ENCODE data around the gene EPB41L2.
"Not testable (repeated sequence)": the region's sequence is repeated elsewhere in the genome, so short reads cannot be mapped to it uniquely, and the experiment has no call there.

EPB41L2 gene

DNA sequence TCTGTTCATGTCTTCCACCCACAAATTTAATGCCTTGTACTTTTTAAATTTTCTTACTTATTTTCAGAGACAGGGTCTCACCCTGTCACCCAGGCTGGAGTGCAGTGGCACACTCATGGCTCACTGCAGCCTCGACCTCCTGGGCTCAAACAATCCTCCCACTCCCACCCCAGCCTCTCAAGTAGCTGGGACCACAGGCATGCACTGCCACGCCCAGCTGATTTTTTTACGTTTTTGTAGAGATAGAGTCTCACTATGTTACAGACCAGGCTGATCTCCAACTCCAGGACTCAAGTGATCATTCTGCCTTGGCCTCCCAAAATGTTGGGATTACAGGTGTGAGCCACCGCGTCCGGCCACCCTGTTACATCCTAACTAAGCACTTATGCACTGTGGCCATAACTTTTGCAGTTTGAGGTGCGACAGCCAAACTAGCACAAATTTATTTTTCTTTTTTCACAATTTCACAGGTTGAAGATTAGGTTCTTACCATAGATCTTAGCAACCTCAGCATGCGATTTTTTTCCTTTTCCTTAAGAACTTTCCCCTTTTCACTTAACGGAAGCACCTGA lies 92.1 kb downstream of the EPB41L2 start:
- no peak for DNase-seq

GRCh38 chr6:130969791-130970491 lies 93.1 kb downstream of the EPB41L2 start:
- no peak for DNase-seq

DNA sequence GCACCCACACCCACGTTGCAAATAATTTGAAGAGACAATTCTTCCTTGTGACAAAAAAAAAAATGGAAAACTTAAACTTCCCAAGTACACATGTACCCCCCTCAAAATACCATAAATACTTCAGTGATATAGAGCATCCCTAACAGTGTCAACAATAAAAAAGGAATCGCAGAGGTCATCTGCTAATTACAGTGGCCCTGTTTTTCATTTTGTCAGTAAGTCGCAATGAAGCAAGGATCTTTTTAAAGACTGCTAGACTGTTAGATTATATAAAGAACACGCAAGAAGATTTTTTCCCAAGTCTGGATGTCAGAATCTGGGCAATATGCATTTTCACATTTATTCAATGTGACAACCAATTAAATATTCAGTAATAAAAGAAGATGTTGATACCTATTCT lies 93.9 kb downstream of the EPB41L2 start:
- DNase-seq = no peak

- no peak for DNase-seq
These were observed 94.6 kb downstream of the EPB41L2 start for GRCh38 chr6:130968476-130968875.

- no peak for DNase-seq
These were observed 95.3 kb downstream of the EPB41L2 start for GRCh38 chr6:130967502-130968445.

- DNase-seq = no peak
These were observed 96.6 kb downstream of the EPB41L2 start for GRCh38 chr6:130966344-130966980.

- no peak for DNase-seq
These were observed 97.4 kb downstream of the EPB41L2 start for GRCh38 chr6:130965656-130966055.

GRCh38 chr6:130964808-130965604 lies 98.0 kb downstream of the EPB41L2 start:
- peak; percentile 12 for DNase-seq

DNA sequence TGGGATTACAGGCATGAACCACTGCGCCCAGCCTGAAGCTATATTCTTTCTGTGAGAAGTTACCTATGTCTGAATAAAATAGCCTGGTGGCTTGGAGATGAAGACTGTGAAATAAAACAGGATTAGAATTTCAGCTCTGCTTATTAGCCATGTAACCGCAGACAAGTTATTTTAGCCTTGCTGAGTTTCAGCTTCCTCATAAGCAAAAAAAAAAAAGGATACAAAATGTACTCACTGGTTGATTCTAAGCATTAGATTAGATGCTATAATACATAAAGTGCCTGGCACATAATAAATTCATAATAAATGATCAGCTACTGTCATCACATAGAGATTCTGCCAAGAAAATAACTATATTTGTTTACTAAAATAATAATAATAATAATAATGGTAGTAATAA lies 98.8 kb downstream of the EPB41L2 start:
- no peak for DNase-seq

GRCh38 chr6:130962966-130963365 lies 100.1 kb downstream of the EPB41L2 start:
- DNase-seq = no peak

DNA sequence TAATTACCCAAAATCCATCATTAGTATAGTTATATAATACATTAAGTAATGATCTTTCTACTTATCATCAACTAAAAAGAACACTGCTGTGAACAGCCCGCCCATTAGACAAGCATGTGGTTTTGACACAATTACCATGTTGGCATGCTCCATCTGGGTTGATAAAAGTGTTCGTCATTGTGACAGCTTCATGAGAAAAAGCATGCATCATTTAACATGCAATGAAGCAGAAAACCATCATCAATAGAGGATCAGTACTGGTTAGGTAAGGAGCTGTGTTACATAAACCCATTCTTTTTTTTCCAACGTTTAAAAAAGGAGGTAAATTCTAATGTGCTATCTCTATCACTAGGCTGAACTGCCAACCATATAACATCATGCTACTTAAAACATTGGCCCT lies 101.9 kb downstream of the EPB41L2 start:
- no peak for DNase-seq

- no peak for DNase-seq
These were observed 103.1 kb downstream of the EPB41L2 start for GRCh38 chr6:130959951-130960350.

- DNase-seq = no peak
These were observed 104.6 kb downstream of the EPB41L2 start for GRCh38 chr6:130958468-130958867.

DNA sequence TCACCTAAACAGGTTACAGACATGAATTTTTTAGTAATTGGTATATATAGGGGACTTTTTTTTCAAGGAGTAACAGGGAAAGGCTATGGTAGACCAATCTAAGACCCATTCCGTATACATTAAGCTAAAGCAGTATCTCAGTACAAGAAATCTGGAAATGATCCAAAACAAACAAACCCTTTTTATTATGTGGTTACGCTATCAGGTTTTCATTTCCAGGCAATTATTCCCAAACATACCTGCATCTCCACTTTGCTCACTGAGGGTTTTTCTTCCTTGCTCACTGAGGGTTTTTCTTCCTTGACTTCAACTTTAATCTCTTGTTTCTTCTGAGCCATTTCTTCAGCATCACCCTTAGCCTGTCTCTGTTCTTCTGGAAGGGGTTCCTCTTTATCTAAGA lies 107.3 kb downstream of the EPB41L2 start:
- no peak for DNase-seq

- DNase-seq = no peak
These were observed 113.5 kb downstream of the EPB41L2 start for GRCh38 chr6:130949553-130949952.

- no peak for DNase-seq
These were observed 115.6 kb downstream of the EPB41L2 start for GRCh38 chr6:130947464-130947863.

DNA sequence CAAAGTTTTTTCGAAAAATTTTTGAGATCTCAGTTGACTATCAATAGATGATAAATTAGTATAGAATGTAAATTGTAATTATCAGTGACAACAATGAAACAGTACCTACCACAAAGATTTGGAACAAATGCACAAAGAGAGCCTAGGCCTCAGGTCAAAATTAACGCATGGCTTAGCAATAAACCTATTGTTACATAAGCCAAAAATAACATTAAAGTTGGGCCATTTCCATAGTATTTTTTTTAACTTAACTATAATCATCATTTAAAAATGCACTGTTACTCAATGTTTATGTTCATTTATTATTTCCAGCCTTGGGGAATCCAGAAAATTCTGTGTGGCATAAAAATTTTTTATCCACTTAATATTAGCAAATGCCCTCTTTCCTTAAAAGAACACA lies 117.0 kb downstream of the EPB41L2 start:
- no peak for DNase-seq

DNA sequence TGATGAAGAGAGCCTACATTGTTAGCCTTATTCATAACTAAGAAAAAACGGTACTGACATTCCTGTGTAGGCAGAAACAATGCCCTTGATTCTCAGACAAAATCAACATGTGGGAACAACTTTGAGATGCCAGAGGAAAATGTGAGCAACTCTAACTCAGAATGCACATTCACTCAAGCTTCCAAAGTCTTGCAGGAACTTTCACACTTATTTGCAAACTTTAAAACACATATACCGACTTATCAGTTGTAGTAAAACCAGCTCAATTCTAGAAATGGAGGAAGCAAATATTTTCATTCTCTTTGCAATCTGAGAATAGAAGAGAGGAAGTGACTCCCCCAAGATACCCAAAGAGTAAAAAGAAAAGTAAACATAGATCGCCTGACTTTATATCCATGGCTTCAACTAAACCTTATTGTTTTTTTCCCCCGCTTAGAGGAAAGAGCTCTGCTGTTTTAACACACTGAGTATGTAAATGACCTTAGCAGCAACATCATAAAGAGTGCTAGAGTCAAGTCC lies 117.6 kb downstream of the EPB41L2 start:
- no peak for DNase-seq

GRCh38 chr6:130944486-130944885 lies 118.6 kb downstream of the EPB41L2 start:
- DNase-seq = no peak

GRCh38 chr6:130943738-130944137 lies 119.3 kb downstream of the EPB41L2 start:
- no peak for DNase-seq

DNA sequence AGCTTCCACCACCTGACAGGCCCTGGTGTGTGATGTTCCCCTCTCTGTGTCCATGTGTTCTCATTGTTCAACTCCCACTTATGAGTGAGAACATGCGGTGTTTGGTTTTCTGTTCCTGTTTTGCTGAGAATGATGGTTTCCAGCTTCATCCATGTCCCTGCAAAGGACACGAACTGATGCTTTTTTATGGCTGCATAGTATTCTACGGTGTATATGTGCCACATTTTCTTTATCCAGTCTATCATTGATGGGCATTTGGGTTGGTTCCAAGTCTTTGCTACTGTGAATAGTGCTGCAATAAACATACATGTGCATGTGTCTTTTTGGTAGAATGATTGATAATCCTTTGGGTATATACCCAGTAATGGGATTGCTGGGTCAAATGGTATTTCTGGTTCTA lies 120.3 kb downstream of the EPB41L2 start:
- not testable (repeated sequence) for DNase-seq

- DNase-seq = no peak
These were observed 125.0 kb downstream of the EPB41L2 start for GRCh38 chr6:130937942-130938604.
